Effector memory CD4-positive, alpha-beta T cell (primary cell): ENCODE data around the gene CYP2C18.
"Not testable (repeated sequence)": the region's sequence is repeated elsewhere in the genome, so short reads cannot be mapped to it uniquely, and the experiment has no call there.

ENCODE experiments used
- DNase-seq, 3 donors: peaks; one replicate each; pipeline ENCODE4 v3.0.0-alpha.2; 2020
- H3K27ac ChIP-seq: 2 replicates; pipeline ENCODE4 v1.7.0; 2013; ENCODE audit warnings: mild to moderate bottlenecking, low read length, moderate library complexity; ENCODE audit not compliant: insufficient read depth, poor library complexity, severe bottlenecking
- H3K27me3 ChIP-seq: replicated peaks from 2 replicates; pipeline ENCODE4 v1.7.0; 2013; ENCODE audit warnings: mild to moderate bottlenecking, low read length; ENCODE audit not compliant: insufficient read depth, control insufficient read depth, poor library complexity, severe bottlenecking
- H3K36me3 ChIP-seq: 2 replicates; pipeline ENCODE4 v1.7.0; 2013; ENCODE audit warnings: mild to moderate bottlenecking, low read length, moderate library complexity; ENCODE audit not compliant: control insufficient read depth, insufficient read depth
- H3K4me1 ChIP-seq: 2 replicates; pipeline ENCODE4 v1.7.0; 2013; ENCODE audit warnings: low read length, mild to moderate bottlenecking; ENCODE audit not compliant: control insufficient read depth, insufficient read depth, poor library complexity, severe bottlenecking
- H3K4me3 ChIP-seq: 2 replicates; pipeline ENCODE4 v1.7.0; 2013; ENCODE audit warnings: low read length, low read depth, mild to moderate bottlenecking; ENCODE audit not compliant: insufficient read depth, poor library complexity, severe bottlenecking
- H3K9me3 ChIP-seq: 2 replicates; pipeline ENCODE4 v1.7.0; 2013; ENCODE audit warnings: mild to moderate bottlenecking, low read length, moderate library complexity; ENCODE audit not compliant: control insufficient read depth
- total RNA-seq, 3 donors: gene quantifications; one replicate each; lab custom pipeline; 2026; lab: John Stamatoyannopoulos, UW

CYP2C18 gene
- 0 reads per million in 3 donors for total RNA-seq

DNA sequence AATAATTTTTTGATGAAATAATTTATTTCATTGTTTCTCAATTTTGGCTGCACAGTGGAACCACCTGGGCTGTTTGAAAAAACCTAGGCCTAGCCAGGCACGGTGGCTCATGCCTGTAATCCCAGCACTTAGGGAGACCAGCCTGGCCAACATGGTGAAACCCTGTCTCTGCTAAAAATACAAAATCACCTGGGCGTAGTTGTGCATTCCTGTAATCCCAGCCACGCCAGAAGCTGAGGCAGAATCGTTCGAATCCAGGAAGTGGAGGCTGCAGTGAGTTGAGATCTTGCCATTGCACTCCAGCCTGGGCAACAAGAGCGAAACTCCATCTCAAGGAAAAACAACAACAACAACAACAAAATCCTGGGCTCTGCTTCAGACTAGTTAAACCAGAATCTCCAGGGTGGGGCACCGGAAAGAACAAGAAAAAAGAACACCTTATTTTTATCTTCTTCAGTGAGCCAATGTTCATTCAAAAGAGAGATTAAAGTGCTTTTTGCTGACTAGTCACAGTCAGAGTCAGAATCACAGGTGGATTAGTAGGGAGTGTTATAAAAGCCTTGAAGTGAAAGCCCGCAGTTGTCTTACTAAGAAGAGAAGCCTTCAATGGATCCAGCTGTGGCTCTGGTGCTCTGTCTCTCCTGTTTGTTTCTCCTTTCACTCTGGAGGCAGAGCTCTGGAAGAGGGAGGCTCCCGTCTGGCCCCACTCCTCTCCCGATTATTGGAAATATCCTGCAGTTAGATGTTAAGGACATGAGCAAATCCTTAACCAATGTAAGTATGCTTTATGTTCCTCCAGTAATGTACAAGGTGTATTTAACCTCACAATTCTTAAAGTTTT lies at the start of gene CYP2C18:
Gene CYP2C18, plus strand, starts transcription at position 516 of the 841 bp plus-strand sequence. Its CDS starts 91 bp downstream, at position 607.
- H3K4me3 ChIP-seq = no peak within 1 kb of the TSS
- H3K4me1 ChIP-seq = no peaks in the 10 kb centered on the region
- no peaks in the 10 kb centered on the region for H3K9me3 ChIP-seq
- no peaks in the 10 kb centered on the region for H3K36me3 ChIP-seq
- H3K27me3 ChIP-seq = no peaks in the 10 kb centered on the region
- no peak for DNase-seq
- no peak within 1 kb of the TSS for H3K27ac ChIP-seq

DNA sequence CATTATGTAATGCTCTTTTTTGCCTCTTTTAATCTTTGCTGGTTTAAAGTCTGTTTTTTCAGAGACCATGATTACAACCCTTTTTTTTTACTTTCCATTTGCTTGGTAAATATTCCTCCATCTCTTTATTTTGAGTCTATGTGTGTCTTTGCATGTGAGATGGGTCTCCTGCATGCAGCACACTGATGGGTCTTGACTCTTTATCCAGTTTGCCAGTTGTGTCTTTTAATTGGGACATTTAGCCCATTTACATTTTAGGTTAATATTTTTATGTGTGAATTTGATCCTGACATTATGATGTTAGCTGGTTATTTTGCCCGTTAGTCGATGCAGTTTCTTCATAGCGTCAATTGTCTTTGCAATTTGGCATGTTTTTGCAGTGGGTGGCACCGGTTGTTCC lies 45.4 kb upstream of the CYP2C18 start:
- not testable (repeated sequence) for H3K27me3 ChIP-seq, DNase-seq, H3K9me3 ChIP-seq, H3K4me3 ChIP-seq, H3K4me1 ChIP-seq, H3K36me3 ChIP-seq, H3K27ac ChIP-seq

DNA sequence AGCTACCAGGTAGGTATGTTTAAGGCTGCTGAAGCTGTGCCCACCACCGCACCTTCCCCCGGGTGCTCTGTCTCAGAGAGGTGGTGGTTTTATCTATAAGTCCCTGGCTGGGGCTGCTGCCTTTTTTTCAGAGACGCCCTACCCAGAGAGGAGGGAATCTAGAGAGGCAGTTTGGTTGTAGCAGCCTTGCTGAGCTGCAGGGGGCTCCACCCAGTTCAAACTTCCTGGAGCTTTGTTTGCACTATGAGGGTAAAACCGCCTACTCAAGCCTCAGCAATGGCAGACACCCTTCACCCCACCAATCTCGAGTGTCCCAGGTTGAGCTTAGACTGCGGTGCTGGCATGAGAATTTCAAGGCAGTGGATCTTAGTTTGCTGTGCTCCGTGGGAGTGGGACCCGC lies 43.6 kb upstream of the CYP2C18 start:
- no peaks in the 10 kb centered on the region for H3K36me3 ChIP-seq
- no peaks in the 10 kb centered on the region for H3K4me1 ChIP-seq
- no peak for DNase-seq
- H3K27me3 ChIP-seq = no peaks in the 10 kb centered on the region
- H3K9me3 ChIP-seq = no peaks in the 10 kb centered on the region
- H3K27ac ChIP-seq = no peak overlapping the region
- H3K4me3 ChIP-seq = no peak overlapping the region

DNA sequence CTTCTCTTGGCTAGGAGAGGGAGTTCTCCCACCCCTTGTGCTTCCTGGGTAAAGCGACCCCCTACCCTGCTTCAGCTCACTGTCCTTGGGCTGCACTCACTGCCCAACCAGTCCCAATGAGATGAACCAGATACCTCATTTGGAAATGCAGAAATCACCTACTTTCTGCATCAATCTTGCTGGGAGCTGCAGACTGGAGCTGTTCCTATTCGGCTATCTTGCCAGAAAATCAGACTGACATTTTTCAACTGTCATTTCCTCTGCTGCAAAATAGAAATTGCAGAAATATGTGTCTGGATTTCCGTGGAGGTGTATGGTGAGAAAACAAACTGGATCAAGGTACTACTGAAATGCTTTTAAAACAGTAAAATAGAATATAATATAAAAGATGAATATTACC lies 43.0 kb upstream of the CYP2C18 start:
- no peaks in the 10 kb centered on the region for H3K27me3 ChIP-seq

DNA sequence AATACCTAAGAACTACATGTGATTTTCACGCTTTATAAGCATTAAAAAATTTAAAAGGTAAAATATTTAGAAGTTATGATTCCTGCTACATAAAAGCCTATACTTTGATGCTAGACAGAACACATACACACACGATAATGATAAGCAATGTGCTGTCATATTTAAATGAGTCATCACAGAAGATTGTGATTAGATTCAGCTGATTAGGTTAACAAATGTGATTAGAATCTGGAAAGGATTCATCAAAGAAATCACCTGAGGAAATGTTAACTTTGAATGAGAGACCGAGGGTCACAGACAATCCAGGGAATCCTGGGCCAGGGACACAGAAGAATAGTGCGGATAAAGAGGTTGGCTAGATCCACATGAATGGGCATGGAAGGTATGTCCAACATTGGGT lies 42.0 kb upstream of the CYP2C18 start:
- Histone ChIP-seq H3K9me3 (no peaks in the 10 kb centered on the region), H3K27me3 (no peaks in the 10 kb centered on the region), H3K4me1 (no peaks in the 10 kb centered on the region), H3K36me3 (no peaks in the 10 kb centered on the region), H3K4me3 (no peak overlapping the region), H3K27ac (no peak overlapping the region)
- no peak for DNase-seq

More for the DNA sequence above, 43.0 kb upstream of the CYP2C18 start:
- no peaks in the 10 kb centered on the region for H3K4me1 ChIP-seq
- no peaks in the 10 kb centered on the region for H3K36me3 ChIP-seq
- H3K27ac ChIP-seq = no peak overlapping the region
- DNase-seq = no peak
- H3K4me3 ChIP-seq = no peak overlapping the region
- H3K9me3 ChIP-seq = no peaks in the 10 kb centered on the region

DNA sequence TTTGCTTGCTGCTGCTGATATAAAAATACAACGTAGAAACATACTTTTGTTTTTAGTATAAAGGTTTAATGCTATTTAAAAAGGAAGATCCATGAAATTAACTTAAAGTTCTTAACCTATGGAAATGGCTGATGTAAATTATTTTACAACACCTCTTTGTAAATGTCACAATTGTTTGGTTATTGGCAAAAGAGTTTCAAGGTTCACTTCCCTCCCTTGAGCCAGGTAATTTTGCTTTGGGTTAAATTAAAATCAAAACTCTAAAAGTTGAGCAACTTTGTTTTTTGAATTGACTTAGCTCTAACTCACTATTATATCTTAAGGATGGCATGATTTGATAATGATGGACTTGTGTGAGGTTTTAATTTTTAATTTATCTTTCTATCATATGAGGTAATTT lies 39.2 kb upstream of the CYP2C18 start:
- H3K4me1 ChIP-seq = no peaks in the 10 kb centered on the region
- no peaks in the 10 kb centered on the region for H3K27me3 ChIP-seq
- no peaks in the 10 kb centered on the region for H3K36me3 ChIP-seq
- DNase-seq = no peak
- H3K4me3 ChIP-seq = no peak overlapping the region
- no peak overlapping the region for H3K27ac ChIP-seq
- no peaks in the 10 kb centered on the region for H3K9me3 ChIP-seq

DNA sequence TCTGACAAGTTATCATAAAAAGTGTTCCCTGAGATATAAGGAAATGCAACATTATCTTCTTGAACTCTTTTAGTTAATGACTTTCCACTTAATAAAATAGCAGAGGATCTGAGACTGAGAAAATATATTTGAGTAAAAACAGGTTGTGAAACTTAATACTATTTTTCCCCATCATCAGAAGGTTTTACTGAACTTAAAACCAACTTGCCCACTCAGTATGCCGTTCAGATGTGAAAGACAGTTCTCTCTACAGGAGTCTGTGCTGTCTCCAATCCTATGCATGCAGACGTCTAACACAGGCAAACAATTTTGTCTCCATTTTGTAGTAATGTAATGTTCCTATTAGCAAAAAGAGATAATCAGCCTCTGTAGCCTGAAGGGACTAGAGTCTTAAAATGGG lies 38.2 kb upstream of the CYP2C18 start:
- Histone ChIP-seq H3K27me3 (no peaks in the 10 kb centered on the region), H3K4me3 (no peak overlapping the region), H3K27ac (no peak overlapping the region), H3K36me3 (no peaks in the 10 kb centered on the region), H3K9me3 (no peaks in the 10 kb centered on the region), H3K4me1 (no peaks in the 10 kb centered on the region)
- DNase-seq = no peak

DNA sequence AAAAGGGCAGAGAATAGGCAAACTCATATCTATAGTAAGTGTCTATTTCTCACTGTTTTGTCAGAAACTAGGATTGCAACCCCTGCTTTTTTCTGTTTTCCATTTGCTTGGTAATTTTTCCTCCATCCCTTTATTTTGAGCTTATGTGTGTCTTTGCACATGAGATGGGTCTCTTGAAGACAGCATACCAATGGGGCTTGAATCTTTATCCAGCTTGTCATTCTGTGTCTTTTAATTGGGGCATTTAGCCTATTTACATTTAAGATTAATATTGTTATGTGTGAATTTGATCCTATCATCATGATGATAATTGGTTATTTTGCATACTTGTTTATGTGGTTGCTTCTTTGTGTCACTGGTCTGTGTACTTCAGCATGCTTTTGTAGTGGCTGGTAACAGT lies 28.3 kb upstream of the CYP2C18 start:
- not testable (repeated sequence) for H3K27ac ChIP-seq, H3K36me3 ChIP-seq, DNase-seq, H3K4me3 ChIP-seq, H3K4me1 ChIP-seq, H3K9me3 ChIP-seq, H3K27me3 ChIP-seq

DNA sequence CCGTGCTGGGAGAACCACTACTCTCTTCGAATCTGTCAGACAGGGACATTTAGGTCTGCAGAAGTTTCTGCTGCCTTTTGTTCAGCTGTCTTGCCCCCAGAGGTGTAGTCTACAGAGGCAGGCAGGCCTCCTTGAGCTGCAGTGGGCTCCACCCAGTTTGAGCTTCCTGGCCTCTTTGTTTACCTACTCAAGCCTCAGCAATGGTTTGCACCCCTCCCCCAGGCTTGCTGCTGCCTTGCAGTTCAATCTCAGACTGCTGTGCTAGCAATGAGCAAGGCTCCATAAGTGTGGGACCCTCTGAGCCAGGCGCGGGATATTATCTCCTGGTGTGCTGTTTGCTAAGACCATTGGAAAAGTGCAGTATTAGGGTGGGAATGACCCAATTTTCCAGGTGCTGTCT lies 20.5 kb upstream of the CYP2C18 start:
- not testable (repeated sequence) for H3K9me3 ChIP-seq, H3K4me1 ChIP-seq, H3K27me3 ChIP-seq, H3K27ac ChIP-seq, H3K36me3 ChIP-seq, DNase-seq, H3K4me3 ChIP-seq

DNA sequence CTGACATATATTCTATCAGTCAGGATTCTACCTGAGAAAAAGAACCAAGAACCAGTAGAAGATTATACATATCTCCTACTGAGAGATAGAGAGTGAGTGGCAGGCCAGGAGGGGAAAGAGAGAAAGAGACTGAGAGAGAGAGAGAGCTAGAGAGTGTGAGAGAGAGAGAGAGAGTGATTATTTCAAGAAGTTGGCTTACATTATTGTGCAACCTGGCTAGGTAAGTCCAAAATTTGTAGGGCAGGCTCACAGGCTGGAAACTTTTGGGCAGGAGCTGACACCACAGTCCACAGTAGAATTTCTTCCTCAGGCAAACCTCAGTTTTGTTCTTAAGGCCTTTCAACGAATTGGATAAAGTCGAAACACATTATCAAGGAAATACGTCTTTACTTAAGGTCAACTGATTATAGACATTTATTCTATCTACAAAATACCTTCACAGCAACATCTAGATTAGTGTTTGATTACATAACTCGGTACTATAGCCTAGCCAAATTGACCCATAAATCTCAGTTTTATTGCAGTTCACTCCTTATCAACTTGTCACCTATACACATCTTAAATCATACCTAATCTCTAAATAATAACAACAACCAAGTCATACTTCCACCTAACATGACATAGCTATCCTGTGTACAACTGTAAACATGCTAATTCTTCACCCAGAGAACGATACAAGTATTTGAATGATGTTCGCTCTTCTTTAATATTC lies 17.0 kb upstream of the CYP2C18 start:
- Histone ChIP-seq H3K27me3 (no peaks in the 10 kb centered on the region), H3K27ac (no peak overlapping the region), H3K36me3 (no peaks in the 10 kb centered on the region), H3K4me3 (no peak overlapping the region), H3K4me1 (no peaks in the 10 kb centered on the region), H3K9me3 (no peaks in the 10 kb centered on the region)
- no peak for DNase-seq
